ENCODE measurements around the gene SERGEF.

DNA sequence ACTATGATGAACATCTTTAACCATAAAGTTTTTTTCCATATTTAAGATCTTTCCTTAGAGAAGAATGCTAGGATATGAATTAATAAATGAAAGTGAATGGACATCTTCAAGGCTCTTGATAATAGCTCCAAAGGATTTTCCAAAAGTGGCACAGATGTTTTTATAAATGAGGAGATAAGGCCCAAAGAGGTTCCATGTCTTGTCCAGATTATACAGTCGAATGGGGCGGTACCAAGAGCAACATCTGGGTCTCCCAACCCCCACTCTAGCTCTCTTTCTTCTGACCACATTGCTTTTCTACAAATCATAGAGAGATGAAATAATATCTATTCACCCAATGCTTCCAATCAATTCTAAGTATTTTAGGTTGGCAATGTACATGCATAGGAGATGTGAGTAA, 164.1 kb downstream of the SERGEF start:
- TF ChIP-seq ZNF274 (IDR thresholded peaks at IDR 0.05; ENCODE audit: insufficient read depth, insufficient read length), result no peak
- TF ChIP-seq STAT1 (conservative IDR thresholded peaks at IDR 0.05), result no peak
- no peak for TF ChIP-seq IKZF2 (IDR thresholded peaks at IDR 0.05)
- no peak for TF ChIP-seq POLR2AphosphoS5 (IDR thresholded peaks at IDR 0.05; ENCODE audit: low read length)
- TF ChIP-seq, protein P1, sequence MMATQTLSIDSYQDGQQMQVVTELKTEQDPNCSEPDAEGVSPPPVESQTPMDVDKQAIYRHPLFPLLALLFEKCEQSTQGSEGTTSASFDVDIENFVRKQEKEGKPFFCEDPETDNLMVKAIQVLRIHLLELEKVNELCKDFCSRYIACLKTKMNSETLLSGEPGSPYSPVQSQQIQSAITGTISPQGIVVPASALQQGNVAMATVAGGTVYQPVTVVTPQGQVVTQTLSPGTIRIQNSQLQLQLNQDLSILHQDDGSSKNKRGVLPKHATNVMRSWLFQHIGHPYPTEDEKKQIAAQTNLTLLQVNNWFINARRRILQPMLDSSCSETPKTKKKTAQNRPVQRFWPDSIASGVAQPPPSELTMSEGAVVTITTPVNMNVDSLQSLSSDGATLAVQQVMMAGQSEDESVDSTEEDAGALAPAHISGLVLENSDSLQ (IDR thresholded peaks at IDR 0.05), result no peak
- no peak for TF ChIP-seq KDM1A (IDR thresholded peaks at IDR 0.05; ENCODE audit: borderline replicate concordance)
- no peak for TF ChIP-seq POLR2A (IDR thresholded peaks at IDR 0.05; ENCODE audit: low read depth, low read length)
- TF ChIP-seq, protein P2, sequence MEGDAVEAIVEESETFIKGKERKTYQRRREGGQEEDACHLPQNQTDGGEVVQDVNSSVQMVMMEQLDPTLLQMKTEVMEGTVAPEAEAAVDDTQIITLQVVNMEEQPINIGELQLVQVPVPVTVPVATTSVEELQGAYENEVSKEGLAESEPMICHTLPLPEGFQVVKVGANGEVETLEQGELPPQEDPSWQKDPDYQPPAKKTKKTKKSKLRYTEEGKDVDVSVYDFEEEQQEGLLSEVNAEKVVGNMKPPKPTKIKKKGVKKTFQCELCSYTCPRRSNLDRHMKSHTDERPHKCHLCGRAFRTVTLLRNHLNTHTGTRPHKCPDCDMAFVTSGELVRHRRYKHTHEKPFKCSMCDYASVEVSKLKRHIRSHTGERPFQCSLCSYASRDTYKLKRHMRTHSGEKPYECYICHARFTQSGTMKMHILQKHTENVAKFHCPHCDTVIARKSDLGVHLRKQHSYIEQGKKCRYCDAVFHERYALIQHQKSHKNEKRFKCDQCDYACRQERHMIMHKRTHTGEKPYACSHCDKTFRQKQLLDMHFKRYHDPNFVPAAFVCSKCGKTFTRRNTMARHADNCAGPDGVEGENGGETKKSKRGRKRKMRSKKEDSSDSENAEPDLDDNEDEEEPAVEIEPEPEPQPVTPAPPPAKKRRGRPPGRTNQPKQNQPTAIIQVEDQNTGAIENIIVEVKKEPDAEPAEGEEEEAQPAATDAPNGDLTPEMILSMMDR (IDR thresholded peaks at IDR 0.05 in 2 of 3, conservative IDR thresholded peaks at IDR 0.05 in 1 of 3; ENCODE audit: control insufficient read depth in 2 of 3, extremely low read depth in 1 of 3, insufficient read depth in 1 of 3, low read depth in 3 of 3, low read length in 3 of 3), result no peak
- no peak for TF ChIP-seq SMC3 (IDR thresholded peaks at IDR 0.05; ENCODE audit: borderline replicate concordance, low read length)
- TF ChIP-seq, protein P3, sequence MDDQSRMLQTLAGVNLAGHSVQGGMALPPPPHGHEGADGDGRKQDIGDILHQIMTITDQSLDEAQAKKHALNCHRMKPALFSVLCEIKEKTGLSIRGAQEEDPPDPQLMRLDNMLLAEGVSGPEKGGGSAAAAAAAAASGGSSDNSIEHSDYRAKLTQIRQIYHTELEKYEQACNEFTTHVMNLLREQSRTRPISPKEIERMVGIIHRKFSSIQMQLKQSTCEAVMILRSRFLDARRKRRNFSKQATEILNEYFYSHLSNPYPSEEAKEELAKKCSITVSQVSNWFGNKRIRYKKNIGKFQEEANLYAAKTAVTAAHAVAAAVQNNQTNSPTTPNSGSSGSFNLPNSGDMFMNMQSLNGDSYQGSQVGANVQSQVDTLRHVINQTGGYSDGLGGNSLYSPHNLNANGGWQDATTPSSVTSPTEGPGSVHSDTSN (IDR thresholded peaks at IDR 0.05; ENCODE audit: insufficient replicate concordance, low read depth, low read length), result no peak
- no peak for TF ChIP-seq MYC (IDR thresholded peaks at IDR 0.05; ENCODE audit: insufficient read depth, insufficient read length, insufficient replicate concordance, low read length, severe bottlenecking)
